NT2/D1 (cell line): ENCODE measurements around the gene SFXN1.

ENCODE experiments used
- SUZ12 ChIP-seq: IDR thresholded peaks from 2 replicates; pipeline ENCODE4 v1.6.1; 2011; ENCODE audit not compliant: insufficient read length, insufficient read depth; ENCODE audit errors: extremely low read depth
- YY1 ChIP-seq: IDR thresholded peaks from 2 replicates; pipeline ENCODE4 v1.6.1; 2011; ENCODE audit not compliant: insufficient read length, insufficient read depth
- ZNF274 ChIP-seq: IDR thresholded peaks from 2 replicates; pipeline ENCODE4 v1.6.1; 2011; ENCODE audit warnings: mild to moderate bottlenecking, low read depth, low read length

GRCh38 chr5:175470781-175471180 is 7.6 kb upstream of the SFXN1 start:
- TF ChIP-seq YY1 = no peak
- TF ChIP-seq SUZ12 = no peak
- TF ChIP-seq ZNF274 = no peak
